Frontal cortex (tissue), 4 donors: ENCODE measurements around the gene ARHGAP15. TPM values are rescaled to one million over a fixed set of nuclear protein-coding genes. Genes with fewer than 3 reads are reported as not detected.

ENCODE experiments used
- DNase-seq, 2 donors: peaks; one replicate each; pipeline ENCODE4 v3.0.0; 2012; ENCODE audit warnings: low spot score in 2 of 2
- FAIRE-seq: peaks from 2 replicates; lab custom pipeline; 2012; peaks lifted over from hg19 to GRCh38; lab: Jason Lieb, UNC
- total RNA-seq: library from RNA; depleted of rRNA; stranded (reverse); fragments of >200 nt; gene quantifications from one replicate; pipeline ENCODE4 v1.2.3, GENCODE V29; 2014
- donor health status: control.
- donor health status: control.
- donor health status: control.

ARHGAP15 gene
- total RNA-seq, 1 donor from 2014 or later, result 19.2 TPM

DNA sequence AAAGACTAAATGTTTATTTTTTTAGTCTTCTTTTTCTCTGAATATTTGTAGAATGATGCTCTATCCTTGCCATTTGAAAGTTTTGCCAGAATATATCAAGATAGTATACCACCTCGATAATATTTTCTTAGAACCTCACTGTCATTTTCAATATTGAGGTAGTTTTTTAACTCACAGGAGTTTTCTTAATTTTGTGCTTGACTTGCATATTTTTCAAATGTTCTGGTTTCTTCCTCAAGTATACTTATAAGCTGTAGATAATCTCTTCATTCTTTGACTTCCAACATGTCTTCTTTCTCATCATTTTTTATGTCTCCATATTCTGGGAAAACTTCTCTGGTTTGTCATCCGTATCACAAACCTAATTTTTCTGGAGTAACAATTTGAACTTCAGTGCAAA is 559.6 kb downstream of the ARHGAP15 start:
- FAIRE-seq (no peak), DNase-seq (no peak)

DNA sequence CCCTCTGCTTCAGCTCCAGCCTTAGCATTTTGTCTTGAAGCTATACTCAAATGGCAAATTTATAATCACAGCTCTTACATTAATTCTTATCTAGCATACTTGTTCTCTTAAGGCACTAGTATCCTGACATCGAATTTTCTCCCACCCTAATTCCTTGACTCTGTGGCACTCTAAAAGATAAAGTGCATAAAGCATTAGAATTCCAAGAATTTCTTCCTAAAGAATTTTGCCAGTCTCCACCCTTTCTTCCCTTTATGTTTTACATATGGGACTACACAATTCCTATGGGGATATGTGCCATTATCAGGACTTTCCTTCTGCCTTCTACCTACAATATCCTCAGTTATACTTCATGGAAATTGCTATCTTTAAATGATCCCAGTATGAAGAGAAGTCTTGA is 560.3 kb downstream of the ARHGAP15 start:
- no peak for FAIRE-seq

DNA sequence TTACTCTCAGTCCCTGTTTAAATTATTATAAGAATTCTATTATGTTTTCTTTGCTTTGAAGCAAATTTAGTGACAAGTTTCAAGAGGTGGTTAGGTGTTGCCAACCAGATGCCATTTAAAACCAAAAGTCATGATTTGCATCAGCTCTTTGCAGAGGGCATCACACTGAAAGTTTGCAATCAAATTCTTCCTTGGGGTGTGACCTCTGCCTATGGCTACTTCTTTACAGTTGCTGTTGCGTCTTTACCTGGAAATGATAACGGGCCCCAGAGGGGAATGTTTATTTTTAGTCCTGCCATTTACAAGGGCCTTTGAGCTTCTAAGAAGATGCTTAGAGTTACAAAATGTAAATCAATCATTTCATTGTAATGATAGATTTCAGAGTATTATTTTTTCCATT is 561.0 kb downstream of the ARHGAP15 start:
- FAIRE-seq (no peak), DNase-seq (no peak)

More for the DNA sequence above, 560.3 kb downstream of the ARHGAP15 start:
- no peak for DNase-seq

DNA sequence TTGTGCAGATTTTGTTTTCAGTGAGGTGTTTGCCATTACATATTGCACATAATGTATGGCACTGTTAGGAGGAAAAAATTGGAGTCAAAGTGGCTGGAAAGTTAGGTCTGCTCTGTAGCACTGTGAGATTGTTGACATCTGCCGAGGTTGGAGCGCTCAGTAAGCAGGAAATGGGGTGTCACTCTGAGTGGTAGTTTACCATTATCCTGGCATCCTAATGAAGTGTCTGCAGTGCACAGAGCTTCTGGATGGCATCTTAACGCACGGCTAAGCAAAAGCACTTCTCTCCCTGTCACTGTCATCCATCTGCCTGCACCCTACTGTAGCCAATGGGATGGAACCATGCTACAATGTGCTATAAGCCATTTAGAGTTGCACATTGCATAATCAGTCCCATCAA is 561.9 kb downstream of the ARHGAP15 start:
- DNase-seq (no peak), FAIRE-seq (no peak)

DNA sequence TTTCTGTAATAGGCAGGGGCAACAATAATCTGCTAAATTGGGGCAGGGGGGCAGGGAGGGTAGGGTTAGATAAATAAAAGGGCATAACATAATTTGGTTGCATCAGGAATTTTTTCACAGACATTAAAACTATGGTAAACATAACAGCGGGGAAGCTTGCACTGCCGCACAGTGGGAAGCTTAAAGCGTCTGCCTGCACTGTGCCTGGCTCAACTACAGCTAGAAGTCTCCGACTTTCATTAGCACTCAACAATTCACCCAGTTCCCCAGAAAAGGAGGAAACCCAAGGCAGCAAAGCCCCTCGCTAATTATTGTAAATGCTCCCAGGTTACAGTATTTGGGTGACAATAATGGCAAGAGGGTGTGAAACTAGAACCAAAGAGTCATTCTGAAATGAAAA is 562.9 kb downstream of the ARHGAP15 start:
- no peak for DNase-seq

DNA sequence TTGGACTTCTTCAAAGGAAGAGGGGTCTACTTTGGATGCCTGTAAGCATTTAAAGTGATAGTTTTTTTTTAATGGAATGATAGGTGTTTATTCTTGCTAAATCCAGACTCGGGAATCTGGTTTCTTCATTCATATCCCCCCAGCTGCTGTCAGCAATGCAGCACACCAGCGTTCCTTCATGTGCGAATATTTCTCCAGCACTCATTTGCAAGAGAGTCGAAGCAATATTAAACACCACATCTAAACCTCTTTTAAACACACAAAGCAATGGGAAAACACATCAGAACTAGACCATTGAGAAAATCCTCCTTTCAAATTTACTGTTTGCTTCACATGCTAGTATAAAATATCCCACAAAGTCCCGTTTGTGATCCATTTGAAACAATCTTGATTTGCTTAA is 563.7 kb downstream of the ARHGAP15 start:
- no peak for FAIRE-seq
- DNase-seq, result no peak

More for the DNA sequence above, 562.9 kb downstream of the ARHGAP15 start:
- FAIRE-seq, result no peak

DNA sequence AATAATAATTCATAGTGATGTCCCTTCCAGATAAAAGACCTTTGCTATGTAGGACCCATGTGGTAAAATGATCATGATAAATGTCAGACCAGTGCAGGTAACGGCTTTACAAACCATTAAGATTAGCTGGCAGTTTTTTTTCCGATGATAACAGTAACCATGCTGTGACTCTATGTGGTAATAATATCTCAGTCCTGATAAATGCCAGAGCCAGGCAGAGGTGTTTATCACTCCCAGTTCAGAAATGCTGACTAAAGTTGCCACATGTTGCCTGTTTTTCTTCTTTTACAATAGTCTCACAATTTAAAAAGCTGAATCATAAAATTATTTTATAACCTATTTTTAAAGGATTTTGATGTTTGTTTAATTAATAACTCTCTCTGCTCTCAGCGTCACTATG is 565.1 kb downstream of the ARHGAP15 start:
- FAIRE-seq (no peak), DNase-seq (no peak)

DNA sequence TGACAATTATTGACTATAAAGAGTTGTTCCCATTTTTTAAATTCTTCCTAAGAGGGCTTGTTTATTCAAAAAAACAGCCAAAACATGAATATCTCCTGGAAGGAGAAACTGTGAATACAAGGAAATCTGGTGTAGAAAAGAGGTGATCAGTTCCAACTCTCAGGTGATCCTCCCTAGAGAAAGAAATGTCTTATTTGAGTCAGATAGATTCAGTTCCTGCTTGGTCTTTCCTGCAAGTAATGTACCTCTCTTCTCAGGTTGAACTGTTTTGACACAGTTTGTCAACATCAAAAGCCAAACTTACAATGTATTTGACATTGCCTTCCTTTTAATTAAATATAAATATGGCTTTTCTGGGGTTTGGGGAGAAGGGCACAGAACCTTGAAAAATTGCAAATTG is 567.4 kb downstream of the ARHGAP15 start:
- FAIRE-seq (no peak), DNase-seq (no peak)

DNA sequence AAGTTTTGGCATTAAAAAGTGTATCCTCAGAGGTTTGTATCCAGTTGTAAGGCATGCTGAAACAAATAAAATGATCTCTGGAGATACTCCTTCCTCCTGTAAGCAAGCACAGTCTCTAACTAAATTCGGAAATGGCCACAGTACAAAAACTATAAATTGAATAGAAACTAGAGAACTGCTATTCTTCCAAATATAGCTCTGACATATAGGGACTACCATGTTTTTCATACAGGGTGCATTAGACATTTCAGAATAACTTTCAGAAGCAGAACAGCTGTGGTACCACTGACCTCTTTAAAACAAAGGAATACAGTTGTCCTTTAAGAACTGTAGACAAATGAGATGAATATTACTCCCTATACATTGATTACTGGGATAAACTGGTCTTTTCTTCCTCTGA is 568.5 kb downstream of the ARHGAP15 start:
- FAIRE-seq (no peak), DNase-seq (no peak)

DNA sequence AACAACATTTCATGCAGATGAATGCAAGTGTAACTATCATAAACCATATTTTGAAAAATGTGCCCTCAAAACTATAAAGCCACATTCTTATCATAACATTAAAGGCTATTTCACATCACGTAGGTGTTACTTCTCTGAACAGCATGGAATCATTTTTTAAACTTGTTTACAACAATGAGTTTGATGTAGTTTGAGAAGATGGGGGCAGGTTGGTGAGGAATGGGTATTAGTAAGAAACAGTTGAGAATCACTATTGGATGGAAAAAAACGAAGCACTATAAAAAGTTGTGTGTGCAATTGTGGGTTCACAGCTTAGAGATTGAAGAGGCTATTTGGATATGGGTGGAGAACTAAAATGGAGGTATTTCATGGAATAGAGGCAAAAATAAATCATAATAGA is 569.1 kb downstream of the ARHGAP15 start:
- DNase-seq (no peak), FAIRE-seq (no peak)

DNA sequence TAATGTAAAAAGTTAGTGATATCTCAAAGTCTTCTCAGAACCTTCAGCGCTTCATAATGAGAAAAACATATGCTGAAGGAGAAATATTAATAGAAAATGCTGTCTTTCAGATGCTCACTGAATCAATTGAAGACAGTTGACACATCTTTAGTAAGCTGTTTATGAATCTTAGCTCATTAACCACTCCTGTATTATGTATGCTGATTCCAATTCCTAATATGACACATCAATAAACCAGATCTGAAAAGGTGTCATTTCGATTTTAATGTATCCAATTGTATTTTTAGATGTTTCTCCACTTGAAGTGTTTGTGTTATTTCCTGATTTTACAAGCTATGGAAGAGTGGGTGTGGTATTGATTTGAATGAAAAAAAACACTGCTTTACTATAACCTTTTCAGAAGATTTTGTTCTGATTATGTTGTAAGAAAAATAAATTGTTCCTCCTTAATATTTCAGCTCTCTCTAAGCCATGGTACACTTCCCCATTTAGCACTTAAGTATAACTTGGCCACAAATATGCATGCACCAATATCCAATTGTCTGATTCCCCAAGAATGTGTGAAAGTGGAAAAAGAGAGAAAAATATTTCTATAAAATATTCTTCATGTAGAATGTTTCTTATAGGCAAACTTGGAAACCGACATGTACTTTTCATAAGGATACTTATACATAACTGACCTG is 569.8 kb downstream of the ARHGAP15 start:
- FAIRE-seq, result no peak

DNA sequence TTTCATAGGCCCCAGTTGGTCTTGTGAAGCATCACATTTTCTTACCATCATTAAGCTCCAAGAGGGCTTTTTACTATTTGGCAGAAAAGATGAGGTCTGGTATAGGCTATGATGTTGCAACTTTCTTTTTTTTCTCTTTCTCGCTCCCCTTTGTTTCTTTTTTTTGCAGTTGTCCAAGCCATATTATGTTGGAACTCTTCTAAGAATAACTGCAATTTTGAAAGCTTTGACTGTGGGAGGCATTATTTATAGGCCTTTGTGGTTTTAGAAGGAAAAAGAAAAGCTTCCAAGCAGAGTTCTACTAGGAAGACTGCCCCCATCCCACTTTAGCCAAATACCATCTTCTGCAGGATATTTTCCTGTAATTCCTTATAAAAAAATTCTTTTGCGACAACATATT is 571.6 kb downstream of the ARHGAP15 start:
- no peak for DNase-seq
- no peak for FAIRE-seq

More for the DNA sequence above, 569.8 kb downstream of the ARHGAP15 start:
- DNase-seq, result no peak

DNA sequence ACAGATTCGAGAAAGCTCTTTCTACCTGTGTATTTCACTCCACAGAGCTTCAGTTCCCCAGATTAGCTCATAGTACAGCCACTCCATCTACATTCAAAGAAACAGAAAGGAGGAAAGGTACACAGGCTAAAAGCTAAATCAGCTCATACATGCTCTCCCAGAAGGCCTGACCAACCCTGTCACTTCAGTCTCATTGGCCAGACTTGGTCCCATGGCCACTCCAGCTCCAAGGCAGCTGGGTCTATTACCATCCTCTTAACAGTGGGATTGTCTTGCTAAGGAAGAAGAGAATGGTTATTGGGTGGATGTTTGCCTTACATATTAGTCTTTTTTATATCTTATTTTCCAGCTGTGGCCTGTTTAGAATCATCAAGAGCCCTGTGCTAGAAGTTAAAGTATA is 572.6 kb downstream of the ARHGAP15 start:
- FAIRE-seq (no peak), DNase-seq (no peak)

DNA sequence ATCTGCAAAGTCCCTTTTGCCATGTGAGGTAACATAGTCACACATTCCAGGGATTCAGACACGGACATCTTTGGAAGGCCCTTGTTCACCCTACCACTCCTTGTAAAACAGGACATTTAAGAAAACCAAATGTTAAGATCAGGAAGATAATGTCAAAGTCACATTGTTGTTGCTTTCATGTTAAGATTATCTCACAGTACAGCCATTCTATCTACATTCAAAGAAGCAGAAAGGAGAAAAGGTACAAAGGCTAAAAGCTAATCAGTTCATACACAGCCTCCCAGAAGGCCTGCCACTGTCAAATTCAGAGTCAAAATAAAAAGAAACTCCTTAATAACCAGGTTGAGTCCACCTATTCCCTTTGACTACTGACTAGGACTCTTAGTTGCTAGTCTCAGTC is 573.7 kb downstream of the ARHGAP15 start:
- no peak for FAIRE-seq

DNA sequence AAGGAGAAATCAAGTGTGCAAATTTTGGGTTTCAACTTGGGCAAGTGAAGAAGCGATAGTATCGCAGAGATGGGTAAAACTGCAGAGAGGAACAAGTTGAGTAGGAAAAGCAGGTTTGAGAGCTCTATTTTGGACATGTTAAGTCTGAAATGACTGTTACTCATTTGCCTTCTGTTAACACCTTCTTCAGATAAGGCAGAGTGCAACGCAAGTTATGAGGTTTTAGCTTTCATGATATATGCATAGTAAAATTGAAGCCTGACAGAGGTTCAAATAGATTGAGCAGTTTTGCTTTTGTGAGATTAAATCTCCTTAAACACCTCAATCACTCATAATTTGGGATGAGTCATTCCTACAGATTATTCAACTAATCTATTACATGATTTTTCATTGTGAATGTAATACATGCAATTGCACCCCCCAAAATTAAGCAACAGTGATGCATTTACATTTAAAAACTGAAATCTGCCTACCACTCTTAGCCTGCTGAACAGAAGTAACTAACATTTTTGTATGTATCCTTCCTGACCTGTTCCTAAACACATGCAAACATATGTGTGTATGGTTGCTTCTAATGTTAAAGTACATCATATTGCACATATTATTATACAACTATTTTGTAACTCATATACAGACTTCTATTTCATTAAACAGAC is 575.4 kb downstream of the ARHGAP15 start:
- DNase-seq, result no peak
- FAIRE-seq, result no peak

More for the DNA sequence above, 573.7 kb downstream of the ARHGAP15 start:
- DNase-seq, result no peak

DNA sequence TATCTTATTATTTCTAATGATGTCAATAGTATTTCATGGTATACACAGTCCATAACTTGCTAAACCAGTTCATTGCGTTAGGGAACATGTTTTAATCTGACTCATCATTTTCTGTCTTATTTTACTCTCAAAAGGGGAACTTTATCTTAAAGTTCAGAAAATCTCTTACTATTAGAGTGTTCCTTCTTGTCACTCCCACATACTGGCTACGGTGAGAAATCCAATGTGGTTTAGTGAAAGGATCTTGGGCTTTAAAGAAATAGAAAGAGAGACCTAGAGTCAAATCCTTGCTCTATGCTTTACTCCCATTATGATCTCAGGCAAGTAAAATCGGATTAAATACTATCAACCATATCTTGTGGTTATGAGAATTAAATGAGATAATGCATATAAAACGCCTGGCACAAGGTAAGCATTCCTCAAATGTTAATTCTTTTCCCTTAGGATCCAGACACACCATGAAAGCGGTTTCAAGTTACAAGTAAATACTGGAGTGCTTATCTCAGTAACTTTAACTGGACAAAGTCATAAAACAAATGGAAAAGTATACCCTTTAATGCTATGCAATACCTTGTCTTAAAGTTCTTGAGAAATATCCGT is 576.0 kb downstream of the ARHGAP15 start:
- no peak for DNase-seq

DNA sequence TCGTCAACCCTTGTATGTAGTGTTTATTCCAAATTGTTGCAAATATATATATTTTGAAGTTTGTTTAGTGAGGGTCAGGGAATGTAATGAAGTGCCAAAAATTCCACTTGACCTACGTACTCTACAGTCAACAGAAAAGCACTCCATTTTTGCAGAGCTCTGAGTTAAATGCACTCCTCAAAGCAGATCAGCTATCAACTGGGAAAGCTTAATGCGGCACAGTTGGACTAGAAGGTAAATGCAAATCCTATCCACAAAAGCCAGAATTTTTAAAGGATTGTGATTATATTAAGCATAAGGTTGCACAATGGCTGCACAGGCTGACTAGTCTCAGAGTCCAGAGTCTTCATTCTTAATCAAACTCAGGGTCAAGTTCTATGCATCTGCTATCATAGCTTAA is 577.1 kb downstream of the ARHGAP15 start:
- FAIRE-seq (no peak), DNase-seq (no peak)

More for the DNA sequence above, 576.0 kb downstream of the ARHGAP15 start:
- FAIRE-seq, result no peak

DNA sequence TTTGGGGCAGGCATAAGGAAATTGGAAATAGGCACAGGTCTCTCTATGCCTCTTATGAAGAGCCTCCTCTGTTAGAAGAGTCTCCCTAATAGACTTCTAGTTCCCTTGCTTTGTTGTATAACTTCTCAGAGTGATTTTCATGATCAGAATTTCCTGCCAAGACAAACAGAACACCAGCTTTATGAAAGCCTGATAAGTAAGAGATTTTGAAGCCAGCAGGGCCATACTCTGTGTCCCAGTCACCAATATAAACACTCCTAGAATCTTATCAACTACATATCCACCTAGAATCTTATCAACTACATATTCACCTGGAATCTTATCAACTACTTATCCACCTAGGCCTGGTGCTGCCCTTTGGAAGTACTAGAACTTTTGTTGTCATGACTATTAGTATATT is 579.5 kb downstream of the ARHGAP15 start:
- DNase-seq, result no peak
- no peak for FAIRE-seq

DNA sequence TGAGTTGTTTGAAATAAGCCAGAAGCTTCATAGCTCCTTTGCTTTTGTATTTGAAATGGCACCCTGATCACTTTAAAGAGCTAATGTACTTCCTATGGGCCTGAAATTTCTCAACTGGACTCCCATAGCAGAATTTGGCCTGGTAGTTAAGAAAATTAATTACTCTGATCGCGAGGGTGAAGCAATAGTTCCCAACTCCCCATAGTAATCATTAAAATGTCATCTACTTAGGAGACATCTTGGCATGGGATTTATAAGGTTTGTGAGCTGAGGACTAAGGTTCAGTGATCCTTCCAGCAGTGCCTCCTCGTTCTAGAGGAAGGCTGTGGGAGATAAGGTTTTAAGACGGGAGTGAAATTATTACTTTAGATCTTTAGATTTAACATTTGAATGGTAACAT is 581.0 kb downstream of the ARHGAP15 start:
- FAIRE-seq (no peak), DNase-seq (no peak)

DNA sequence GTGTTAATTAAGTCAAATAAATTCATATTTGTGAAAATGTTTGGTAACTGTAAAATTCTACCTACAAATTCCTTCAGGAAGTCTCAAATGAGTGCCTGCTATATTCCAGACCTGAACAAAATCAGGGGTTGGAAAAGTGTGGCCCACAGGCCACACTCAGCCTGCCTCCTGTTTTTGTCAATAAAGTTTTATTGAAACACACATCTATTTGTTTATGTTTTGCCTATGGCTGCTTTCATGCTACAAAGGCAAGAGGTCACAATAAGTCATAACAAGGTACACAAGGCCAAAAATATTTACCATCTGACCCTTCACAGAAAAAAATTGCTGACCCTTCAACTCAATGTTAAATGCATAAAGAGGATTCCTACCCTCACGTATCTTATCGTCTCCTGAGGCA is 581.7 kb downstream of the ARHGAP15 start:
- FAIRE-seq (no peak), DNase-seq (no peak)

DNA sequence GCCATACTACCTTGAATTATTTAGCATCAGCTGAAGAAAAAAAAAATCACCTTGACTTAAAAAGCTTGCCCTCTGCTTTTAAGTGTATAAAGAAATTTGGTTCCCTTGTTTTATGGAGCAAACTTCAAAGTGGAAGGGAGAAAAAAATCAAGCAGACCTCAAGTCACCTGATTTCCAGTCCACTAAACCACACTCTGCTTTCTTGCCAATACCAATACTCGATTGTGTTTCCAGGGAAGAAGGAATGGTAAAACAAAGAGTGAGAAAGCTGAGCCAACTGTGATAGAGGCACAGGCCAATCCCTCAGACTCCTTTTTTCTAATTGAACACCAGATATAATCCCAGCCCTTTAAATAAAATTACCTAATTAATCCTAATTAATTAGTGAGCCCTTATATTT is 587.3 kb downstream of the ARHGAP15 start:
- no peak for DNase-seq
- FAIRE-seq, result no peak
